ENCODE data around the gene CYP26B1.

DNA sequence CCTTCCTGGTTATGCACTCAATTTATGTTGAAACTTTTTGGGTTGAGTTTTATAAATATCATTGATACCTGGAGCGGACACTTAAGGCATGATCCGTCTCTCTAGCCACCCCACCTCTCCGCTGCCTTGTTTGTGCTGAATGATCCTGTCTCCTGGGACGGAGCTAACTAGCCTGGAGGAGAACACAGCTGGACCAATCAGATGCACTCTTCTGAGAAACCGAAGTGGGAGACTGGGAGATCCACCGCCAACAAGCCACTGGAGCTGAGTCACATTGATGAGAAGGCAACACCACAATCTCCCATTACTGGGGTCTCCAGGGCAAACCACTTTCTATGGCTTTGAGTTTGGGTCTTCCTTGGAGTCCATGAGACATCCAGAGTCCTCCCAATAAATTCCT is 29.3 kb downstream of the CYP26B1 start:
- TF ChIP-seq POLR2A (IDR thresholded peaks at IDR 0.05) (no peak), CTCF (IDR thresholded peaks at IDR 0.05) (no peak)
